ENCODE data around the gene POLR1C. TPM values are rescaled to one million over a fixed set of nuclear protein-coding genes. Genes with fewer than 3 reads are reported as not detected.

The POLR1C gene
- total and polyA plus RNA-seq, 7 donors: 17.5 to 64.5 (median 24.7) TPM

DNA sequence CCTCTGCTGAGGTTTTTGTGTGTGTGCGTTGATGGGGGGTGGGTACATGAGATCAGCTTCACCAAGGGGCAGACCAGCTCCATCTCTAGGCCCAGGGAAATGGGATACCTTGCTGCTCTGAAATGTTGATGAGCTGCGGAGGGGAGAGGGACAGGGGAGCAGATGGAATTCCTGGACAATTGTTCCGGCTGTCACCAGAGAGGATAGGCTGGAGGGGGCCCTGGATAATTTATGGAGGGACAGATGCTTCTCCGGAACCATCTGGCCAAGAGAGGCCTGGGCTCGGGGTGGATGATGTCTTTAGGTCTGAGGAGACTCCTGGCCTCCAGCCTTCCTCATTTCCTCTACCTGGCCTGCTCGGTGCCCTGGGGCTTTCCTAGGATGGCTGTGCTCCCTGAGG, 41.4 kb upstream of the POLR1C start:
- DNase-seq (no peak), ATAC-seq (no peak)
- intact Hi-C loops (cut with DNase I): no loop called here
- Histone ChIP-seq H3K36me3 (ENCODE audit: insufficient read depth in 1 of 2, low read depth in 1 of 2) (peaks cover 0 to 7% of the 10 kb centered on the region in 2 donors), H3K4me1 (peaks cover 30% of the 10 kb centered on the region), H3K27ac (no peak overlapping the region), H3K27me3 (ENCODE audit: insufficient read depth in 3 of 3, low read length in 2 of 3) (no peaks in the 10 kb centered on the region), H3K9me3 (no peaks in the 10 kb centered on the region), H3K4me3 (no peak overlapping the region)
- WGBS, 3 donors: 35 to 49% (median 47%) methylated on average over 6 of the region's 6 CpGs
- TF ChIP-seq, protein P1, sequence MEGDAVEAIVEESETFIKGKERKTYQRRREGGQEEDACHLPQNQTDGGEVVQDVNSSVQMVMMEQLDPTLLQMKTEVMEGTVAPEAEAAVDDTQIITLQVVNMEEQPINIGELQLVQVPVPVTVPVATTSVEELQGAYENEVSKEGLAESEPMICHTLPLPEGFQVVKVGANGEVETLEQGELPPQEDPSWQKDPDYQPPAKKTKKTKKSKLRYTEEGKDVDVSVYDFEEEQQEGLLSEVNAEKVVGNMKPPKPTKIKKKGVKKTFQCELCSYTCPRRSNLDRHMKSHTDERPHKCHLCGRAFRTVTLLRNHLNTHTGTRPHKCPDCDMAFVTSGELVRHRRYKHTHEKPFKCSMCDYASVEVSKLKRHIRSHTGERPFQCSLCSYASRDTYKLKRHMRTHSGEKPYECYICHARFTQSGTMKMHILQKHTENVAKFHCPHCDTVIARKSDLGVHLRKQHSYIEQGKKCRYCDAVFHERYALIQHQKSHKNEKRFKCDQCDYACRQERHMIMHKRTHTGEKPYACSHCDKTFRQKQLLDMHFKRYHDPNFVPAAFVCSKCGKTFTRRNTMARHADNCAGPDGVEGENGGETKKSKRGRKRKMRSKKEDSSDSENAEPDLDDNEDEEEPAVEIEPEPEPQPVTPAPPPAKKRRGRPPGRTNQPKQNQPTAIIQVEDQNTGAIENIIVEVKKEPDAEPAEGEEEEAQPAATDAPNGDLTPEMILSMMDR (IDR thresholded peaks at IDR 0.05): no peak

DNA sequence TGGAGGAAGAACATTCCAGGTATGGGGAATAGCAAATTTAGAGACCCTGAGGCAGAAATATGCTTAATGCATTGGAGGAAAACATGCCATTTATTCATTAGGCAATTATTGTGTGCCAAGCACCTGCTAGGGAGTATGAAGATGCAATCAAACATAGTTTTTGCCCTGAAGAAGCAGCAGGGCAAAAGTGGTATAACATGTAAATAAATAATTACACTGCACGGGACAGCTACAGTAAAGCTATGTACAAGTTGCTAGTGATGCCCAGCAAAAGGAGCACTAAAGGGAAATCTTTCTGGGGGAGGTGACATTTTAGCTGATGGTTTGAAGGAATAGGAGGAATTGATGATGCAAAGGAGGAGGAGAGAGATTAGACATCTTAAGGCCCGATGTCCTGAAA, 40.1 kb upstream of the POLR1C start:
- no peaks in the 10 kb centered on the region for H3K9me3 ChIP-seq
- peak overlapping the region; percentile 87 for H3K27ac ChIP-seq
- H3K4me3 ChIP-seq: peak overlapping the region; percentile 82
- intact Hi-C loops (cut with DNase I): no loop called here
- H3K4me1 ChIP-seq: peaks cover 39% of the 10 kb centered on the region
- no peak for ATAC-seq
- H3K36me3 ChIP-seq (ENCODE audit: insufficient read depth in 1 of 2, low read depth in 1 of 2): peaks cover 0 to 12% of the 10 kb centered on the region in 2 donors
- 40% methylated on average over 2 of the region's 2 CpGs for WGBS, 3 donors
- H3K27me3 ChIP-seq (ENCODE audit: insufficient read depth in 3 of 3, low read length in 2 of 3): no peaks in the 10 kb centered on the region
- DNase-seq: no peak
- TF ChIP-seq, protein P1 (IDR thresholded peaks at IDR 0.05): no peak

DNA sequence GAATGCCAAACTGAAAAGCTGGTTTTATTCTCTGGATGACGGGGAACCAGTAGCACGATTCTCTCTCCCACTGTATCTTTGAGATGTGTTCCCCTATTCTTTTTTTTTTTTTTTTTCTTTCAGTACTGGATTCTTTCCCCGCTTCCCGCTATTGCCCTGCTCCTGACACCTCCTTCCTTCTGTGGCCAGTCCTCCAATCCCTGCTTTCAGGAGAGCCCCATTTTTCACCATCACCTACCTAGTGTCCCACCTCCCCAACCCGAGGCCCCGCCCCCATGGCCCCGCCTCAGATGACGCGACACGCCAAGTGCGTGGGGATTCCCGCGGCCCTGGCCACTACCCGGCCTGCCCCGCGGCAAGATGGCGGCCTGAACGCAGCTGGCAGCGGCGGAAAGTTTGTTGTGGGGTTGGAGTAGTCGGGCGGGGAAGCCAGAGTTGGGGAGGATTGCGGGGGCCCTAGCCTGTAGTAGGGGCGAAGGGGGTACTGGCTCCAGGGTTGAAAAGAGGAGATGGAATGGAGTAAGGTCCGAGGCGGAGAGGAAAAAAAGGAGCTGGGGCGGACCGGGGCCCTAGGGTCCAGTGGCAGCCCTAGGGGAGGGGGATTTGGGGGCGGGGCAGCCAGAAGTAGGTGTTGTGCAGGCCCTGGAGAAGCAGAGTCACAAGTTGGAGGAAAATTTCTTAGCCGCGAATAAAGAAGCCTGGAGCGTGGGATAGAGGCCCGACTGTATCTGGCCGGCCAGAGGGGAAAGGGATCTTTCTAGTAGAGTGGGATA, 39.5 kb upstream of the POLR1C start, which contains the start of gene TJAP1:
Gene TJAP1 (plus strand): TSS at position 336 of the 773 bp plus-strand sequence. CDS start 21,432 bp downstream, outside the sequence.
- no peaks in the 10 kb centered on the region for H3K9me3 ChIP-seq
- 1 to 2% (median 1%) methylated on average over 34 of the region's 34 CpGs for WGBS, 3 donors
- H3K36me3 ChIP-seq (ENCODE audit: insufficient read depth in 1 of 2, low read depth in 1 of 2): peaks cover 0 to 16% of the 10 kb centered on the region in 2 donors
- DNase-seq (peak; percentile 93 to 94), ATAC-seq (peak; percentile 97 to 99 (median 98))
- peak within 1 kb of the TSS; percentile 87 for H3K27ac ChIP-seq
- peak within 1 kb of the TSS; percentile 82 for H3K4me3 ChIP-seq
- peaks cover 42% of the 10 kb centered on the region for H3K4me1 ChIP-seq
- TF ChIP-seq, protein P1 (IDR thresholded peaks at IDR 0.05): no peak
- intact Hi-C loops (cut with DNase I): no loop called here
- no peaks in the 10 kb centered on the region for H3K27me3 ChIP-seq (ENCODE audit: insufficient read depth in 3 of 3, low read length in 2 of 3)

DNA sequence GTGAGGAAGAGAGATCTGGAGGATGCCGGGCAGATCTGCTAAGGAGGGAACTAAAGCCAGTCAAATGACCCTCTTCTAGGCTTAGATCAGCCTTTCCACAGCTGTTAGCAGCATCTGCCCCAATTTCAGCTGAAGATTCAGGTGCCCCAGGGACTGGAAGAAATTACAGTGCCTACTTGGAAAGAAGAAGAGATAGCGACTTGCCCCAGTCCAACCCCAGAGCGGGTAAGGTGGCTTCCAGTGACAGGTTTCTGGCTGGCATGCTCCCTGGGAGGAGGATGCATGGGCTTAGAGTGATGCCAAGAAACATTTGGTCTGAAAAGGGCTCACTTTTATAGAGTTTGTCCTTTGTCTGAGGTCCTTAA, 38.9 kb upstream of the POLR1C start:
- H3K27ac ChIP-seq: peak overlapping the region; percentile 87
- no peaks in the 10 kb centered on the region for H3K27me3 ChIP-seq (ENCODE audit: insufficient read depth in 3 of 3, low read length in 2 of 3)
- H3K4me1 ChIP-seq: peaks cover 42% of the 10 kb centered on the region
- H3K9me3 ChIP-seq: no peaks in the 10 kb centered on the region
- 4 to 10% (median 5%) methylated on average over 3 of the region's 3 CpGs for WGBS, 3 donors
- no peak for DNase-seq
- peak in 2 of 4 donors; percentile 28 to 34 for ATAC-seq
- intact Hi-C loops (cut with DNase I): no loop called here
- H3K4me3 ChIP-seq: peak overlapping the region; percentile 82
- peaks cover 0 to 18% of the 10 kb centered on the region in 2 donors for H3K36me3 ChIP-seq (ENCODE audit: insufficient read depth in 1 of 2, low read depth in 1 of 2)
- TF ChIP-seq, protein P1 (IDR thresholded peaks at IDR 0.05): no peak
